Prostate gland (tissue), 2 donors: Measurements from ENCODE around the gene EVI5.

Source experiments
- POLR2A ChIP-seq: fragments of 450-650 bp; IDR thresholded peaks from one replicate; pipeline ENCODE4 v1.6.1; 2016; ENCODE audit warnings: antibody characterized with exemption, mild to moderate bottlenecking
- TF ChIP-seq, protein P1 (sequence below), 4 experiments: fragments of 200-600 bp in 2 of 4; fragments of 450-650 bp in 2 of 4; sonication (generic) in 2 of 4; IDR thresholded peaks; 1 replicate in 3 of 4; 2 replicates in 1 of 4; pipeline ENCODE4 v1.5.1; 2016 to 2019; ENCODE audit warnings: antibody characterized with exemption in 4 of 4, mild to moderate bottlenecking in 2 of 4, moderate library complexity in 2 of 4

- TF ChIP-seq POLR2A = no peak
- TF ChIP-seq, protein P1, sequence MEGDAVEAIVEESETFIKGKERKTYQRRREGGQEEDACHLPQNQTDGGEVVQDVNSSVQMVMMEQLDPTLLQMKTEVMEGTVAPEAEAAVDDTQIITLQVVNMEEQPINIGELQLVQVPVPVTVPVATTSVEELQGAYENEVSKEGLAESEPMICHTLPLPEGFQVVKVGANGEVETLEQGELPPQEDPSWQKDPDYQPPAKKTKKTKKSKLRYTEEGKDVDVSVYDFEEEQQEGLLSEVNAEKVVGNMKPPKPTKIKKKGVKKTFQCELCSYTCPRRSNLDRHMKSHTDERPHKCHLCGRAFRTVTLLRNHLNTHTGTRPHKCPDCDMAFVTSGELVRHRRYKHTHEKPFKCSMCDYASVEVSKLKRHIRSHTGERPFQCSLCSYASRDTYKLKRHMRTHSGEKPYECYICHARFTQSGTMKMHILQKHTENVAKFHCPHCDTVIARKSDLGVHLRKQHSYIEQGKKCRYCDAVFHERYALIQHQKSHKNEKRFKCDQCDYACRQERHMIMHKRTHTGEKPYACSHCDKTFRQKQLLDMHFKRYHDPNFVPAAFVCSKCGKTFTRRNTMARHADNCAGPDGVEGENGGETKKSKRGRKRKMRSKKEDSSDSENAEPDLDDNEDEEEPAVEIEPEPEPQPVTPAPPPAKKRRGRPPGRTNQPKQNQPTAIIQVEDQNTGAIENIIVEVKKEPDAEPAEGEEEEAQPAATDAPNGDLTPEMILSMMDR (IDR thresholded peaks at IDR 0.05) = no peak
Observed at GRCh38 chr1:92833840-92834239, 48.9 kb upstream of the EVI5 start.
